Gastroesophageal sphincter (tissue), 4 donors: ENCODE results near the gene ZNF200. TPM values are rescaled to one million over a fixed set of nuclear protein-coding genes. Genes with fewer than 3 reads are reported as not detected.
"Not testable (repeated sequence)": the region's sequence is repeated elsewhere in the genome, so short reads cannot be mapped to it uniquely, and the experiment has no call there.

Experiments used
- ATAC-seq: fragments of 150-250 bp; one replicate; pipeline ENCODE4 v1.9.1; 2016; ENCODE audit warnings: mild to moderate bottlenecking, moderate library complexity
- H3K27ac ChIP-seq, 4 donors: fragments of 200-600 bp; sonication (generic) in 3 of 4; 1 replicate in 3 of 4; 2 replicates in 1 of 4; pipeline ENCODE4 v1.5.1; 2016 to 2019
- H3K27me3 ChIP-seq: fragments of 200-600 bp; sonication (generic); one replicate; pipeline ENCODE4 v1.5.1; 2019
- H3K36me3 ChIP-seq, 2 donors: fragments of 200-600 bp; sonication (generic); one replicate each; pipeline ENCODE4 v1.5.1; 2019; ENCODE audit warnings: control low read depth in 1 of 2
- H3K4me1 ChIP-seq, 3 donors: fragments of 200-600 bp; sonication (generic); 1 replicate in 2 of 3; 2 replicates in 1 of 3; pipeline ENCODE4 v1.5.1; 2016 to 2019; ENCODE audit warnings: control low read depth in 2 of 3
- H3K4me3 ChIP-seq, 2 donors: fragments of 200-600 bp; sonication (generic); one replicate each; pipeline ENCODE4 v1.5.1; 2019; ENCODE audit warnings: mild to moderate bottlenecking in 1 of 2, moderate library complexity in 1 of 2
- H3K9me3 ChIP-seq, 3 donors: fragments of 200-600 bp; sonication (generic); one replicate each; pipeline ENCODE4 v1.5.1; 2017 to 2019; ENCODE audit warnings: control low read depth in 2 of 3
- EP300 ChIP-seq: sonication (generic); formaldehyde crosslinking; IDR thresholded peaks from one replicate; pipeline ENCODE4 v1.6.1; 2017; ENCODE audit warnings: antibody characterized with exemption, mild to moderate bottlenecking
- POLR2A ChIP-seq, 2 donors: fragments of 450-650 bp; IDR thresholded peaks; one replicate each; pipeline ENCODE4 v1.6.1; 2017; ENCODE audit warnings: antibody characterized with exemption in 2 of 2, mild to moderate bottlenecking in 2 of 2, moderate library complexity in 1 of 2
- POLR2AphosphoS5 ChIP-seq: sonication (generic); formaldehyde crosslinking; IDR thresholded peaks from one replicate; pipeline ENCODE4 v1.6.1; 2017; ENCODE audit warnings: antibody characterized with exemption
- WGBS, 2 donors: methylation state at CpG; one replicate each; pipeline ENCODE4 v1.1.5; 2018; ENCODE audit warnings: low coverage in 1 of 2; 5-methylcytosine and 5-hydroxymethylcytosine counted together
- total RNA-seq, 4 donors: library from RNA; depleted of rRNA; stranded (reverse); fragments of >200 nt; gene quantifications; one replicate each; pipeline ENCODE4 v1.1.0, GENCODE V29; 2016
- TF ChIP-seq, protein P1 (sequence below), 4 experiments: fragments of 200-600 bp in 2 of 4; fragments of 450-650 bp in 2 of 4; sonication (generic) in 1 of 4; IDR thresholded peaks; one replicate each; pipeline ENCODE4 v1.5.1; 2017 to 2019; ENCODE audit warnings: antibody characterized with exemption in 4 of 4, mild to moderate bottlenecking in 2 of 4, moderate library complexity in 2 of 4

The ZNF200 gene
- total RNA-seq, 4 donors from 2014 or later, result 5.2 to 11.8 (median 8.0) TPM

DNA sequence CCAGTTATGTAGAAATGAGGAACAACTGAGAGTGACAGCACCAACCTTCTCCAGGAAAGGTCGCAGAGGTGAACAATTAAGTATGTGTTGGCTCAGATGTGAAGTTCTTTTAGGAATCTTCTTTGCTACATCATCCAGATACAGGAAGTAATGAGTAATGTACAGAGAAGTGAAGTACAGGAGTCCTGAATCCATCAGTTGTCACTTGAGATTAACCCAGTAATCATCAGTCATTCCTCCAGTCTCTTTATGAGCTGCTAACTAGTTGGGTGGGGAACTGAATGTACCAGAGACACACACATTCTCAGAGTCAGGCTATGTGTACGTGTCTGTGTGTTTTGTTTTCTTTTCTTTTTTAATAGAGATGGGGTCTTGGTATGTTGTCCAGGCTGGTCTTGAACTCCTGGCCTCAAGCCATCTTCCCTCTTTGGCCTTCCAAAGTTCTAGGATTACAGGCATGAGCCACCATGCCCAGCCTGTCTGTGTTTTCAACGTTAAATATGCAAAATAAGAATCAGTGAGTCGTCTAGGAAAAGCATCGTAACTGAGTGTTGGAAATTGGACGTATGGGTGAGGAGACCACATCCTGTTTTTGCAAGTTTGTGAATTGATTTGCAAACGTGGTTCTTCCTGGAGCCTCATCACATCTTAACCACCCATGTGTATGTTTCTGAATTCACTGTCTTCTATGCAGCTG lies 19.9 kb downstream of the ZNF200 start:
- WGBS, 2 donors, result 22 to 44% methylated on average over 2 to 6 of the region's 7 CpGs
- Histone ChIP-seq H3K27ac (no peak overlapping the region), H3K4me3 (no peak overlapping the region), H3K9me3 (peaks cover 0 to 20% (median 0%) of the 10 kb centered on the region in 3 donors), H3K4me1 (no peaks in the 10 kb centered on the region), H3K27me3 (peaks cover 30% of the 10 kb centered on the region), H3K36me3 (no peaks in the 10 kb centered on the region)
- ATAC-seq, result no peak
- TF ChIP-seq POLR2AphosphoS5, result no peak
- TF ChIP-seq EP300, result no peak
- TF ChIP-seq, protein P1, sequence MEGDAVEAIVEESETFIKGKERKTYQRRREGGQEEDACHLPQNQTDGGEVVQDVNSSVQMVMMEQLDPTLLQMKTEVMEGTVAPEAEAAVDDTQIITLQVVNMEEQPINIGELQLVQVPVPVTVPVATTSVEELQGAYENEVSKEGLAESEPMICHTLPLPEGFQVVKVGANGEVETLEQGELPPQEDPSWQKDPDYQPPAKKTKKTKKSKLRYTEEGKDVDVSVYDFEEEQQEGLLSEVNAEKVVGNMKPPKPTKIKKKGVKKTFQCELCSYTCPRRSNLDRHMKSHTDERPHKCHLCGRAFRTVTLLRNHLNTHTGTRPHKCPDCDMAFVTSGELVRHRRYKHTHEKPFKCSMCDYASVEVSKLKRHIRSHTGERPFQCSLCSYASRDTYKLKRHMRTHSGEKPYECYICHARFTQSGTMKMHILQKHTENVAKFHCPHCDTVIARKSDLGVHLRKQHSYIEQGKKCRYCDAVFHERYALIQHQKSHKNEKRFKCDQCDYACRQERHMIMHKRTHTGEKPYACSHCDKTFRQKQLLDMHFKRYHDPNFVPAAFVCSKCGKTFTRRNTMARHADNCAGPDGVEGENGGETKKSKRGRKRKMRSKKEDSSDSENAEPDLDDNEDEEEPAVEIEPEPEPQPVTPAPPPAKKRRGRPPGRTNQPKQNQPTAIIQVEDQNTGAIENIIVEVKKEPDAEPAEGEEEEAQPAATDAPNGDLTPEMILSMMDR (IDR thresholded peaks at IDR 0.05), result no peak
- no peak for TF ChIP-seq POLR2A (IDR thresholded peaks at IDR 0.05)

DNA sequence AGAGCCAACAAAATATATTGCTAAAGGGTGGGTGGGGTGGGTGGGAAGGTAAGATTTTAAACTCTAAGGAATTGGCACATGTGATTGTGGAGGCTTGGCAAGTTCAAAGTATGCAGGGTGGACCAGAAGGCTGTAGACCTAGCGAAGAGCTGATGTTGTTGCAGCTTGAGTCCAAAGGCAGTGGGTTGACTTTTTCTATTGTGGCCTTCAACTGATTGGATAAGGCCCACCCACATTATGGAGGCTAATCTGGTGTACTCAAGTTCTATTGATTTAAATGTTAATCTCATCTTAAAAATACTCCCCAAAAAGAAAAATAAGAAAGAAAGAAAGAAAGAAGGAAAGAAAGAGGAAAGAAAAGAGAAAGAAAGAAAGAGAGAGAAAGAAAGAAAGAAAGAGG lies 22.4 kb downstream of the ZNF200 start:
- no peak for ATAC-seq
- no peak overlapping the region for H3K4me3 ChIP-seq
- WGBS, 2 donors, result 42% methylated on average over 1 of the region's 1 CpG; no CpG with 5 or more reads in 1 of the 2 donors
- peaks cover 0 to 10% (median 0%) of the 10 kb centered on the region in 3 donors for H3K9me3 ChIP-seq
- H3K27ac ChIP-seq, result no peak overlapping the region
- TF ChIP-seq POLR2A (IDR thresholded peaks at IDR 0.05) (no peak), EP300 (no peak), POLR2AphosphoS5 (no peak)
- TF ChIP-seq, protein P1 (IDR thresholded peaks at IDR 0.05), result no peak
- H3K36me3 ChIP-seq, result no peaks in the 10 kb centered on the region
- peaks cover 42% of the 10 kb centered on the region for H3K27me3 ChIP-seq
- no peaks in the 10 kb centered on the region for H3K4me1 ChIP-seq

GRCh38 chr16:3212006-3212405 lies 23.0 kb downstream of the ZNF200 start:
- Histone ChIP-seq H3K4me3 (no peak overlapping the region), H3K9me3 (peaks cover 0 to 15% (median 0%) of the 10 kb centered on the region in 3 donors), H3K36me3 (no peaks in the 10 kb centered on the region), H3K27me3 (peaks cover 42% of the 10 kb centered on the region), H3K27ac (no peak overlapping the region), H3K4me1 (no peaks in the 10 kb centered on the region)
- TF ChIP-seq POLR2AphosphoS5, result no peak
- TF ChIP-seq, protein P1 (IDR thresholded peaks at IDR 0.05), result no peak
- no peak for TF ChIP-seq EP300
- no peak for ATAC-seq
- 92 to 100% methylated on average over 2 to 3 of the region's 3 CpGs for WGBS, 2 donors

DNA sequence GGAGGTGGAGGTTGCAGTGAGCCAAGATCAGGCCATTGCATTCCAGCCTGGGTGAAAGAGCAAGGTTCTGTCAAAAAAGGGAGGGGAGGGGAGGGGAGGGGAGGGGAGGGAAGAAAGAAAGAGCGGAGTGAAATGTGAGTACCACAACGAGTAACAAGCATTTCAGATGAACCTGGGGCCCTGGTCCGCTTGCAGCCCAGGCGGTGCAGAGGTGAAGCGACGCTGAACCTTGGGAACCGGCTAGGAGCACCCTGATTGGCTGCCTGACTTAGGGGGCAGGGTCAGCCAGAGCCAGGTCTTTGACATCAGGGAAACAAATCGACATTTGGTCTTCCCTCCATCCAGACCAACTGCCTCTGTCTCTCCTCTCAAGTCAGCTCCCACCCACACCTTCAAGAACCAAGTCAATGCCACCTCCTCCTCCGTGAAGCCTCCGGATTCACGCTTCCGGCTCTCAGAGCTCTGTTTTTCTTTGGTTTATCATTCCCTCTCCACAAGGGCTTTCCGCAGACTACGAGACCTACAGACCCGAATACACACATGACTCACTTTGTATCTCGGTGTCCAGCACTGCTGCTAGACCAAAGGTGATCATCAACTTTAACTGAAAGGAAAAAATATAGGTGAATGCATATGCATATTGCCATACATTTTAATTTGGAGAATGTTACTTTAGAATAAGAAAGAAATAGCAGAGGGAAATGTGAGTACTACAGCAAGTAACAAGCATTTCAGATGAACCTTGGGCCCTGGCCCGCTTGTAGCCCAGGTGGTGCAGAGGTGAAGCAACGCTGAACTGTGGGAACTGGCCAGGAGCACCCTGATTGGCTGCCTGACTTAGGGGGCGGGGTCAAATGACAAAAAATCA lies 27.6 kb downstream of the ZNF200 start:
- 60 to 63% methylated on average over 10 to 18 of the region's 19 CpGs for WGBS, 2 donors
- no peak overlapping the region for H3K4me3 ChIP-seq
- TF ChIP-seq, protein P1 (IDR thresholded peaks at IDR 0.05), result no peak
- TF ChIP-seq EP300 (no peak), POLR2A (IDR thresholded peaks at IDR 0.05) (no peak), POLR2AphosphoS5 (no peak)
- H3K27me3 ChIP-seq, result peaks cover 52% of the 10 kb centered on the region
- no peak overlapping the region for H3K27ac ChIP-seq
- H3K4me1 ChIP-seq, result no peaks in the 10 kb centered on the region
- ATAC-seq, result no peak
- no peaks in the 10 kb centered on the region for H3K36me3 ChIP-seq
- H3K9me3 ChIP-seq, result peaks cover 0 to 44% (median 0%) of the 10 kb centered on the region in 3 donors

- not testable (repeated sequence) for H3K4me3 ChIP-seq, H3K36me3 ChIP-seq, H3K4me1 ChIP-seq, ATAC-seq, H3K27ac ChIP-seq
- WGBS, 2 donors, result 70 to 71% methylated on average over 3 of the region's 3 CpGs
- peaks cover 57% of the 10 kb centered on the region for H3K27me3 ChIP-seq
- peaks cover 0 to 44% (median 0%) of the 10 kb centered on the region in 3 donors for H3K9me3 ChIP-seq
These were observed 29.0 kb downstream of the ZNF200 start for GRCh38 chr16:3205939-3206338.
